Tibial nerve (tissue), 4 donors: ENCODE data around the gene COMT.

ENCODE experiments used
- CTCF ChIP-seq, 5 experiments: fragments of 200-600 bp in 3 of 5; fragments of 450-650 bp in 2 of 5; sonication (generic) in 3 of 5; IDR thresholded peaks; one replicate each; pipeline ENCODE4 v1.5.1; 2016 to 2019; ENCODE audit warnings: antibody characterized with exemption in 5 of 5, mild to moderate bottlenecking in 3 of 5, moderate library complexity in 2 of 5
- EP300 ChIP-seq, 2 donors: sonication (generic); formaldehyde crosslinking; IDR thresholded peaks; one replicate each; pipeline ENCODE4 v1.6.1; 2017; ENCODE audit warnings: antibody characterized with exemption in 2 of 2, mild to moderate bottlenecking in 1 of 2
- POLR2A ChIP-seq, 2 donors: fragments of 450-650 bp; IDR thresholded peaks; one replicate each; pipeline ENCODE4 v1.6.1; 2017; ENCODE audit warnings: antibody characterized with exemption in 2 of 2, mild to moderate bottlenecking in 2 of 2, moderate library complexity in 2 of 2

- no peak for TF ChIP-seq CTCF (IDR thresholded peaks at IDR 0.05)
- TF ChIP-seq EP300 (IDR thresholded peaks at IDR 0.05) = no peak
- TF ChIP-seq POLR2A (IDR thresholded peaks at IDR 0.05) = no peak
These were observed 15.9 kb downstream of the COMT start for GRCh38 chr22:19957445-19957844.
